Transverse colon (tissue), 4 donors: ENCODE results near the gene NGLY1. TPM values are rescaled to one million over a fixed set of nuclear protein-coding genes. Genes with fewer than 3 reads are reported as not detected.

Source experiments
- DNase-seq: peaks from one replicate; pipeline ENCODE4 v3.0.0-alpha.2; 2019
- H3K27ac ChIP-seq, 4 donors: fragments of 200-600 bp; sonication (generic); 2 replicates each; pipeline ENCODE4 v1.5.1; 2016 to 2018; ENCODE audit warnings: inconsistent platforms in 4 of 4
- H3K27me3 ChIP-seq: fragments of 200-600 bp; sonication (generic); 2 replicates; pipeline ENCODE4 v1.5.1; 2017; ENCODE audit warnings: inconsistent platforms
- H3K36me3 ChIP-seq, 4 donors: fragments of 200-600 bp; sonication (generic); 2 replicates each; pipeline ENCODE4 v1.5.1; 2017 to 2019; ENCODE audit warnings: inconsistent platforms in 4 of 4
- H3K4me1 ChIP-seq, 4 donors: fragments of 200-600 bp; sonication (generic); 2 replicates each; pipeline ENCODE4 v1.5.1; 2017 to 2020; ENCODE audit warnings: inconsistent platforms in 4 of 4
- H3K4me3 ChIP-seq, 4 donors: fragments of 200-600 bp; sonication (generic); 1 replicate in 1 of 4; 2 replicates in 3 of 4; pipeline versions ENCODE4 v1.5.1 to v1.6.1; 2017 to 2019; ENCODE audit warnings: inconsistent platforms in 4 of 4
- H3K9me3 ChIP-seq, 2 donors: fragments of 200-600 bp; sonication (generic); 2 replicates each; pipeline ENCODE4 v1.5.1; 2017 to 2019; ENCODE audit warnings: inconsistent platforms in 2 of 2
- CTCF ChIP-seq, 5 experiments: fragments of 200-600 bp in 3 of 5; fragments of 450-650 bp in 2 of 5; sonication (generic) in 3 of 5; IDR thresholded peaks; 1 replicate in 2 of 5; 2 replicates in 3 of 5; pipeline ENCODE4 v1.5.1; 2016 to 2017; ENCODE audit warnings: antibody characterized with exemption in 5 of 5, inconsistent platforms in 3 of 5, mild to moderate bottlenecking in 2 of 5, moderate library complexity in 1 of 5
- EP300 ChIP-seq: sonication (generic); formaldehyde crosslinking; IDR thresholded peaks from one replicate; pipeline ENCODE4 v1.6.1; 2017; ENCODE audit warnings: antibody characterized with exemption, low read depth
- POLR2A ChIP-seq: fragments of 450-650 bp; IDR thresholded peaks from one replicate; pipeline ENCODE4 v1.6.1; 2016; ENCODE audit warnings: antibody characterized with exemption, mild to moderate bottlenecking, moderate library complexity
- POLR2AphosphoS5 ChIP-seq, 3 donors: sonication (generic); formaldehyde crosslinking; IDR thresholded peaks; one replicate each; pipeline ENCODE4 v1.6.1; 2016; ENCODE audit warnings: antibody characterized with exemption in 3 of 3
- WGBS, 2 donors: methylation state at CpG; one replicate each; pipeline ENCODE4 v1.1.5; 2018; ENCODE audit warnings: low coverage in 1 of 2; 5-methylcytosine and 5-hydroxymethylcytosine counted together
- in situ Hi-C, 4 donors: fragments of 200-750 bp; cut with MboI; loops; one replicate each; pipeline versions ENCODE4 v1.15.0 to v1.15.1; 2017; ENCODE audit warnings: low sequenced_read_pairs in 3 of 4, low pct_ligation_motif_present in 1 of 4, low pct_unique_long_range_greater_than_20kb in 1 of 4
- intact Hi-C: fragments of 100-400 bp; cut with DNase I; formaldehyde crosslinking; loops from one replicate; pipeline ENCODE4 v1.15.1; 2023; ENCODE audit warnings: low total_unique reads
- total RNA-seq, 4 donors: library from RNA; depleted of rRNA; stranded (reverse); fragments of >200 nt; gene quantifications; one replicate each; pipeline ENCODE4 v1.1.0, GENCODE V29; 2016

Gene NGLY1
- total RNA-seq, 4 donors from 2014 or later, result 44.9 to 154 (median 55.0) TPM

- intact Hi-C loops, result no loop called here
- 85% methylated on average over 9 to 11 of the region's 11 CpGs for WGBS, 2 donors
- Histone ChIP-seq H3K4me1 (peaks cover 7 to 29% (median 15%) of the 10 kb centered on the region in 4 donors), H3K4me3 (no peak overlapping the region), H3K27ac (no peak overlapping the region), H3K27me3 (no peaks in the 10 kb centered on the region), H3K9me3 (no peaks in the 10 kb centered on the region), H3K36me3 (peaks cover 0 to 11% (median 0%) of the 10 kb centered on the region in 4 donors)
- TF ChIP-seq POLR2A, result no peak
- TF ChIP-seq CTCF (IDR thresholded peaks at IDR 0.05), result no peak
- no peak for TF ChIP-seq EP300
- no peak for TF ChIP-seq POLR2AphosphoS5 (IDR thresholded peaks at IDR 0.05)
- DNase-seq, result no peak
- in situ Hi-C loops, result loop anchor here in 2 of 4 donors (10.0 to 25.0 kb wide), 2 partner anchors 116 to 119 kb away; partner anchors contain the start of gene TOP2B (in 2 of the 2)
Measured at GRCh38 chr3:25781145-25781757, 2.0 kb downstream of the NGLY1 start.

- Histone ChIP-seq H3K9me3 (no peaks in the 10 kb centered on the region), H3K4me3 (no peak overlapping the region), H3K27me3 (no peaks in the 10 kb centered on the region), H3K36me3 (peaks cover 0 to 12% (median 0%) of the 10 kb centered on the region in 4 donors), H3K4me1 (peaks cover 7 to 29% (median 15%) of the 10 kb centered on the region in 4 donors), H3K27ac (no peak overlapping the region)
- DNase-seq, result no peak
- in situ Hi-C loops, result loop anchor here in 2 of 4 donors (10.0 to 25.0 kb wide), 2 partner anchors 116 to 118 kb away; partner anchors contain the start of gene TOP2B (in 2 of the 2)
- intact Hi-C loops, result no loop called here
- no peak for TF ChIP-seq POLR2A
- TF ChIP-seq EP300, result no peak
- no peak for TF ChIP-seq POLR2AphosphoS5 (IDR thresholded peaks at IDR 0.05)
- TF ChIP-seq CTCF (IDR thresholded peaks at IDR 0.05), result no peak
- WGBS, 2 donors, result 95 to 98% methylated on average over 6 of the region's 6 CpGs
Measured at GRCh38 chr3:25780618-25781017, 2.6 kb downstream of the NGLY1 start.

DNA sequence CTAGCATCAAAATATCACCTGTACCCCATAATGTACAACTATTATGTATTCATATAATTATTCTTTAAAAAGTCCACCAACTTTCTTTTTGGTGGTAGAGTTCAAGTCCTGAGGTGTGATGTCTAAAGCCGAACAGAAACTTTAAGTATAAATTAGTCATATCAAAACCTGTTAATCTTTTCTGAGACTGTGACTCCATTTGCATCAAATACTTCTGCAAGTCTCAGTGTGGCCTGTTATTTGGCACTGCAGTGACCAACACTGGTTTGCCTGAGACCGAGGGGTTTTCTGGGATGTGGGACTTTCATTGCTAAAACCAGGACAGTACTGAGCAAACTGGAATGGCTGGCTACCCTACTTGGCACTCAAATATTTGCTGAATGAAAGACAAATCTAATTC lies 7.3 kb downstream of the NGLY1 start:
- in situ Hi-C loops (loop anchor here in 1 of 4 donors (25.0 kb wide), 1 partner anchor 114 kb away; the partner anchor contains the start of gene TOP2B), intact Hi-C loops (no loop called here)
- H3K27me3 ChIP-seq, result no peaks in the 10 kb centered on the region
- H3K4me3 ChIP-seq, result no peak overlapping the region
- peaks cover 0 to 33% (median 11%) of the 10 kb centered on the region in 4 donors for H3K36me3 ChIP-seq
- H3K4me1 ChIP-seq, result peaks cover 0 to 5% (median 0%) of the 10 kb centered on the region in 4 donors
- H3K27ac ChIP-seq, result no peak overlapping the region
- peaks cover 0 to 5% of the 10 kb centered on the region in 2 donors for H3K9me3 ChIP-seq
- TF ChIP-seq POLR2AphosphoS5 (IDR thresholded peaks at IDR 0.05) (no peak), EP300 (no peak), POLR2A (no peak), CTCF (IDR thresholded peaks at IDR 0.05) (no peak)
- WGBS, 2 donors, result 86% methylated on average over 2 of the region's 2 CpGs; no CpG with 5 or more reads in 1 of the 2 donors
- DNase-seq, result no peak

GRCh38 chr3:25768851-25769250 lies 14.4 kb downstream of the NGLY1 start:
- Histone ChIP-seq H3K4me1 (no peaks in the 10 kb centered on the region), H3K9me3 (peaks cover 0 to 5% of the 10 kb centered on the region in 2 donors), H3K4me3 (no peak overlapping the region), H3K36me3 (peaks cover 0 to 18% (median 3%) of the 10 kb centered on the region in 4 donors), H3K27ac (no peak overlapping the region), H3K27me3 (no peaks in the 10 kb centered on the region)
- intact Hi-C loops, result no loop called here
- TF ChIP-seq POLR2A (no peak), EP300 (no peak), CTCF (IDR thresholded peaks at IDR 0.05) (no peak), POLR2AphosphoS5 (IDR thresholded peaks at IDR 0.05) (no peak)
- in situ Hi-C loops, result no loop called here
- 75 to 90% methylated on average over 4 to 6 of the region's 6 CpGs for WGBS, 2 donors
- DNase-seq, result no peak
